ENCODE results near the gene CANT1.

Gene CANT1

DNA sequence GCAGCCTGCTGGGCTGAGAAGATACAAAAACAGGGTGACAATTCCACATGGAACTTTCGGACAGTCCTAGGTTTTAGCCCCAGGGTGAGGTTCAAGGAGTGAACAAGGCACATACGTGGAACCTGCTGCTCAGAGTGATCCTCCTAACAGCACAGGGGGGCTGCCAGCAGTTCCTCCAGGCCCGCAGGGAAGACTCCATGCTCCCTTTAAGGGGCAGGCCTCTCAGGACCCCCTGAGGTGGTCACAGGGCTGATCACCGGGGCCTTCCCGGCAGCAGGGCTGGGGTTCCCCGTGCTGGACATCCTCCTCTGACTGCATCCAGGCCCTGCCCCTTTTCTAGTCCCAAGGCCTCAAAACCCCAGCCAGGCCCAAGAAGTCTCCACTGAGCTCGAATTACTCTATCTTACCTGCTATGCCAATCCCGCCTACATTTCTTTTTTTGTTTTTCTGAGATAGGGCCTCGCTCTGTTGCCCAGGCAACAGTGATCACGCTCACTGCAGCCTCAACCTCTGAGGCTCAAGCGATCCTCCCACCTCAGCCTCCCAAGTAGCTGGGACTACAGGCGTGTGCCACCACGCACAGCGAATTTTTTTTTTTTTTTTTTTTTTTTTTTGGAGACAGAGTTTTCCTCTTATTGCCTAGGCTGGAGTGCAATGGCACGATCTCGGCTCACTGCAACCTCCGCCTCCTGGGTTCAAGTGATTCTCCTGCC is 10.4 kb downstream of the CANT1 start:
- TF ChIP-seq POLR2AphosphoS5 (IDR thresholded peaks at IDR 0.05; ENCODE audit: low read depth, low read length) (no peak), FOXP2 (optimal IDR thresholded peaks at IDR 0.05; ENCODE audit: borderline replicate concordance, extremely low read depth, extremely low read length, insufficient read depth) (no peak), SIN3A (IDR thresholded peaks at IDR 0.05; ENCODE audit: borderline replicate concordance, insufficient read depth, low read length) (no peak), TAF1 (IDR thresholded peaks at IDR 0.05; ENCODE audit: borderline replicate concordance, insufficient read depth, low read length) (no peak)
- TF ChIP-seq, protein P1, sequence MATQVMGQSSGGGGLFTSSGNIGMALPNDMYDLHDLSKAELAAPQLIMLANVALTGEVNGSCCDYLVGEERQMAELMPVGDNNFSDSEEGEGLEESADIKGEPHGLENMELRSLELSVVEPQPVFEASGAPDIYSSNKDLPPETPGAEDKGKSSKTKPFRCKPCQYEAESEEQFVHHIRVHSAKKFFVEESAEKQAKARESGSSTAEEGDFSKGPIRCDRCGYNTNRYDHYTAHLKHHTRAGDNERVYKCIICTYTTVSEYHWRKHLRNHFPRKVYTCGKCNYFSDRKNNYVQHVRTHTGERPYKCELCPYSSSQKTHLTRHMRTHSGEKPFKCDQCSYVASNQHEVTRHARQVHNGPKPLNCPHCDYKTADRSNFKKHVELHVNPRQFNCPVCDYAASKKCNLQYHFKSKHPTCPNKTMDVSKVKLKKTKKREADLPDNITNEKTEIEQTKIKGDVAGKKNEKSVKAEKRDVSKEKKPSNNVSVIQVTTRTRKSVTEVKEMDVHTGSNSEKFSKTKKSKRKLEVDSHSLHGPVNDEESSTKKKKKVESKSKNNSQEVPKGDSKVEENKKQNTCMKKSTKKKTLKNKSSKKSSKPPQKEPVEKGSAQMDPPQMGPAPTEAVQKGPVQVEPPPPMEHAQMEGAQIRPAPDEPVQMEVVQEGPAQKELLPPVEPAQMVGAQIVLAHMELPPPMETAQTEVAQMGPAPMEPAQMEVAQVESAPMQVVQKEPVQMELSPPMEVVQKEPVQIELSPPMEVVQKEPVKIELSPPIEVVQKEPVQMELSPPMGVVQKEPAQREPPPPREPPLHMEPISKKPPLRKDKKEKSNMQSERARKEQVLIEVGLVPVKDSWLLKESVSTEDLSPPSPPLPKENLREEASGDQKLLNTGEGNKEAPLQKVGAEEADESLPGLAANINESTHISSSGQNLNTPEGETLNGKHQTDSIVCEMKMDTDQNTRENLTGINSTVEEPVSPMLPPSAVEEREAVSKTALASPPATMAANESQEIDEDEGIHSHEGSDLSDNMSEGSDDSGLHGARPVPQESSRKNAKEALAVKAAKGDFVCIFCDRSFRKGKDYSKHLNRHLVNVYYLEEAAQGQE (IDR thresholded peaks at IDR 0.05; ENCODE audit: insufficient read depth in 1 of 2, low read depth in 2 of 2, low read length in 2 of 2): no peak

DNA sequence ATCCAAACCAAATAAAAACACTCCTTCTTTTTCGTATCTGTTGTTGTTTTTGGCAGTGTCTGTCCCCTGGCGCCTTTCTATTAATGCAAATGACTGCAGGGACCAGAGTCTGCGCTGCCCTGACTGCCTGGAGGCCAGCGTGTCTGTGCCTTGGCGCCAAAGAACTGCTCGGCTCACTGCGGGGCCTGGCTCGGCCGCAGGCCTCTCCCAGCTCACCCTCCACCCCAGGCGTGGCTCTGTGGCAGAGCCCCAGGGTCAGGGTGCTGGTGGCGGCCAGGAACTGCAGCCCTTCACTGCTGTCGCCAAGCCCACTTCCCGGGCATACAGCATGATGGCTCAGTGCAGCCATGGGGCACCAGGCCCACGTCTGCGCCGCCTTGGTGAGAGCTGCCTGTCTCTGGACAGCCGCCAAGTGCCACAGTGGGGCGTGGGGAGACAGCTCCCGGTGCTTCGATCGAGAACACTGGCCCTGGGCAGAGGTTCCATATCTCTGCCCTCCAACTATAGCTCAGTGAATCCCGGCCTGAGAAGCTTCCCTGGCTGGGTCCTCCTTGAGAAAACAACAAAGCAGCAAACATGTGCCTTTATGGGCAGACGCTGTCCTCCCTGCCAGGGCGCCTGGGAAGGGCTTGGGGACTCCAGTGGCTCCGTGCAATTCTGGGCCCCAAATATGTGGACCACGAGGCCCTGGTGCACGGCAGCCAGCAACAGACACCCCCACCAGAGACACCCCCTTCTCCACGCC is 11.1 kb downstream of the CANT1 start:
- TF ChIP-seq FOXP2 (optimal IDR thresholded peaks at IDR 0.05; ENCODE audit: borderline replicate concordance, extremely low read depth, extremely low read length, insufficient read depth) (no peak), TAF1 (IDR thresholded peaks at IDR 0.05; ENCODE audit: borderline replicate concordance, insufficient read depth, low read length) (no peak), SIN3A (IDR thresholded peaks at IDR 0.05; ENCODE audit: borderline replicate concordance, insufficient read depth, low read length) (no peak), POLR2AphosphoS5 (IDR thresholded peaks at IDR 0.05; ENCODE audit: low read depth, low read length) (no peak)
- TF ChIP-seq, protein P1 (IDR thresholded peaks at IDR 0.05; ENCODE audit: insufficient read depth in 1 of 2, low read depth in 2 of 2, low read length in 2 of 2): no peak

DNA sequence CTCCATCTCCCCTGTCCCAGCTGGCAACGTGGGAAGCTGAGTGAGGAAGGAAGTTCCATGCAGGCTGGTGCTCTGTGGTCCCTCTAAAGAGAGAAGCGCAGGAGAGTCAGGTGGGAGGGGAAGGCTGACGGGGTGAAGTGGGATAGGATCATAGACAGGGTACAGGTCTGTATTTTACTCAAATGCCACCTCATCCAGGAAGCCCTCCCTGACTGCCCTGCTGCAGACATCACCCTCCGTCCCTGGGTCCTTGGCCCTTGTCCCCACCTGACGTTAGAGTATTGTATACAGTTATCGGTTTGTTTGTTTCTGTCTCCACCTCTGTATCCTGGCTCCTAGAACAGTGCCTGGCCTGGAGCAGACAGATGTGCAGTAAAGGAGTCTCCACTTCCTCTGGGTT is 11.7 kb downstream of the CANT1 start:
- TF ChIP-seq POLR2AphosphoS5 (IDR thresholded peaks at IDR 0.05; ENCODE audit: low read depth, low read length): no peak
- TF ChIP-seq, protein P1 (IDR thresholded peaks at IDR 0.05; ENCODE audit: insufficient read depth in 1 of 2, low read depth in 2 of 2, low read length in 2 of 2): no peak
- TF ChIP-seq SIN3A (IDR thresholded peaks at IDR 0.05; ENCODE audit: borderline replicate concordance, insufficient read depth, low read length): no peak
- TF ChIP-seq TAF1 (IDR thresholded peaks at IDR 0.05; ENCODE audit: borderline replicate concordance, insufficient read depth, low read length): no peak
- no peak for TF ChIP-seq FOXP2 (optimal IDR thresholded peaks at IDR 0.05; ENCODE audit: borderline replicate concordance, extremely low read depth, extremely low read length, insufficient read depth)

DNA sequence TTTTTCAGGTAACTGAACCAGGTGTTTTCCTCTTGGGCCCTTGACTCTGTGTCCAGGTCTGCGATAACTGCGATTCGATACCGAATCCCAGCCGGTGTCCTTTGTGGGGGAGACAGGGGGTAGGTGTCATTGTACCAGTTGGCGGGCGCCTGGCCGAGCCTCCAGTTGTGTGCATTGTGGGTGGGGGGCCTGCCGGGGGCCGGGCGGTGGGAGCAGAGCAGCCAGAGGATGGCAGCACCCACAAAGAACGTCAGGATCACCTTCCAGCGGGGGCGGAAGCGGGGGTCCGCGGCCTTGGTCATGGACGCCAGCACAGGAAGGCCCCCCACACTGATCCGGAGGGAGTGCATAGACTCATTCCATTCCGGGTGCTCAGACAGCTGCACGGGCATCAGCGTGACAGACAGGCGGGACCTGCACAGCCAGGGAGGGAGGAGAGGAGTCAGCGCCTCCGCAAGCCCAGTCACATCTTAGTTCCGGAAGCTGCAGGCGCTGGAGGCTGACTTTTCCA is 12.3 kb downstream of the CANT1 start:
- no peak for TF ChIP-seq FOXP2 (optimal IDR thresholded peaks at IDR 0.05; ENCODE audit: borderline replicate concordance, extremely low read depth, extremely low read length, insufficient read depth)
- TF ChIP-seq SIN3A (IDR thresholded peaks at IDR 0.05; ENCODE audit: borderline replicate concordance, insufficient read depth, low read length): no peak
- no peak for TF ChIP-seq TAF1 (IDR thresholded peaks at IDR 0.05; ENCODE audit: borderline replicate concordance, insufficient read depth, low read length)
- TF ChIP-seq POLR2AphosphoS5 (IDR thresholded peaks at IDR 0.05; ENCODE audit: low read depth, low read length): no peak
- TF ChIP-seq, protein P1 (IDR thresholded peaks at IDR 0.05; ENCODE audit: insufficient read depth in 1 of 2, low read depth in 2 of 2, low read length in 2 of 2): no peak
